ENCODE results near the gene DEAF1. TPM values are rescaled to one million over a fixed set of nuclear protein-coding genes. Genes with fewer than 3 reads are reported as not detected.

Gene DEAF1
- total RNA-seq, 3 donors from 2014 or later = 53.1 to 59.6 (median 54.5) TPM

DNA sequence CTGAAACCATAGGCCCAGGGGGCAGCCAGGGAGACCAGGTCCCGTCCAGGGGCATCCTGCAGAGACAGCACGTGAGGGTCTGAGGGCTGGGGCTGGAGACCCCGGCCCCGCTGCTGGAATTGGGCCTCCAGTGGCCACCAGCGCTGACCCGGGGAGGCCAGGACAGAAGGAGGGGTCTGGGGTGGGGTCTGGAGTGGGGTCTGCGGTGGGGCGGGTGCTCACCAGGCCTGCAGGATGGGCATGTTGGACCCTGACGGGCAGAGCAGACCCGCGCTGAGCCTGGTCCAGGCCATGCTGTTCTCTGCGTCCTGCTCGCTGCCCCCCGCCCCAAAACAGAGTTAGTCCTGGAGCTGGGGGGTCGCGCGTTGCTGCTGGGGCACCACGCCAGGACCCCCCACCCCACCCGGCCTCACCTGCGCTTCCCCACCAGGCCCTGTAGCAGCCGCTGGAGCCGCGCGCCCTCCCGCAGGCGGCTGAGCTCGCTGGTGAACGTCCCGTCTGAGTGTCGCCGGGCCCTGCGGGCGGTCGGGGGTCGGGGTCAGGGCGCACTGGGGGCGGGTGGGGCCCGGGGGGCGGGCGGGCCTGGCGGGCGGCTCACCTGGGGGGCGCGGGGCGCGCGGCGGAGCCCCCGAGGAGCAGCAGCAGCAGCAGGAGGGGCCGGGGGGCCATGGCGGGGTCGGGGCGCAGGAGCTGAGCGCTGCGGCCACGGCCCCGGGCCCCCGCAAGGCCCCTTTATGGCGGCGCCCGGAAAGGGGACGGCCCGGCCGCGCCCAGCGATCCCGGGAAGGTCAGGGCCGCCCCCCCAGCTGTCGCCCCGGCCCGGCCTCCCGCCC, 68.3 kb downstream of the DEAF1 start, which contains the start of gene SCT:
TSS of gene SCT (minus strand) at position 707 of the 833 bp plus-strand sequence. CDS start at position 669, 38 bp downstream.
- DNase-seq (no peak), ATAC-seq (no peak)
- H3K27me3 Mint-ChIP-seq (ENCODE audit: low read depth) = peaks cover 37% of the 10 kb centered on the region
- H3K9me3 Mint-ChIP-seq = no peaks in the 10 kb centered on the region
- H3K4me1 Mint-ChIP-seq (ENCODE audit: low read depth) = peaks cover 21% of the 10 kb centered on the region
- no peaks in the 10 kb centered on the region for H3K36me3 Mint-ChIP-seq (ENCODE audit: insufficient read depth)
- no peak within 1 kb of the TSS for H3K4me3 Mint-ChIP-seq

DNA sequence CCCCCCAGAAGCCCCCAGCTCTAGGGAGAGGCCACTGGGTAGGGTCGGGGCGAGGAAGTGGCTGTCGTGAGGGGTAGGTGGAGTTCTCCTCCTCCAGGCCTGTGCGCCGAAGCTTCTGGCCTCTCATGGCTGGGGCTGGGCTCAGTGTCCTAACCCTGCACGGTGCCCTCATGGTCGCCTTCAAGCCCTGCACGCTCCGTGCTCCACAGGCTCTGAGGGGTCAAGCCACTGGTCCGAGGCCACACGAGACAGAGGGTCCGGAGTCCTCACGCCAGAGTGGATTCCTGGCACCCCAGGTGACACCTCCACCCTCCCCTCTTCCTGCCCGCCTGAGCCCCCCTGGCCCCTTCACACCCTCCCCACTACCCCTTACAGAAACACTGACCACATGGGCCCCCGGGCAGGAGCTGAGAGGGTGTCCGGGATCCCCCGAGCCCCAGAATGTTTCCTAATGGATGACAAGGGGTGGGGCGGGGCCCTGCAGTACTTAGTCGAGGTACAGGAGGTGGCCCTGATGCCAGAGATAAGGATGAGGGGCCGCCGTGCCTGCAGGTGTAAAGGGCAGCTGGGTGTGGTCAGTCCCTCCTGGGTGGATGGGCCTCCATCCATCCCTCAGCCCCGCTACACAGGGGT, 69.3 kb downstream of the DEAF1 start:
- peaks cover 21% of the 10 kb centered on the region for H3K4me1 Mint-ChIP-seq (ENCODE audit: low read depth)
- H3K27me3 Mint-ChIP-seq (ENCODE audit: low read depth) = peaks cover 37% of the 10 kb centered on the region
- H3K4me3 Mint-ChIP-seq = no peak overlapping the region
- H3K9me3 Mint-ChIP-seq = no peaks in the 10 kb centered on the region
- no peaks in the 10 kb centered on the region for H3K36me3 Mint-ChIP-seq (ENCODE audit: insufficient read depth)
- no peak for ATAC-seq
- no peak for DNase-seq

DNA sequence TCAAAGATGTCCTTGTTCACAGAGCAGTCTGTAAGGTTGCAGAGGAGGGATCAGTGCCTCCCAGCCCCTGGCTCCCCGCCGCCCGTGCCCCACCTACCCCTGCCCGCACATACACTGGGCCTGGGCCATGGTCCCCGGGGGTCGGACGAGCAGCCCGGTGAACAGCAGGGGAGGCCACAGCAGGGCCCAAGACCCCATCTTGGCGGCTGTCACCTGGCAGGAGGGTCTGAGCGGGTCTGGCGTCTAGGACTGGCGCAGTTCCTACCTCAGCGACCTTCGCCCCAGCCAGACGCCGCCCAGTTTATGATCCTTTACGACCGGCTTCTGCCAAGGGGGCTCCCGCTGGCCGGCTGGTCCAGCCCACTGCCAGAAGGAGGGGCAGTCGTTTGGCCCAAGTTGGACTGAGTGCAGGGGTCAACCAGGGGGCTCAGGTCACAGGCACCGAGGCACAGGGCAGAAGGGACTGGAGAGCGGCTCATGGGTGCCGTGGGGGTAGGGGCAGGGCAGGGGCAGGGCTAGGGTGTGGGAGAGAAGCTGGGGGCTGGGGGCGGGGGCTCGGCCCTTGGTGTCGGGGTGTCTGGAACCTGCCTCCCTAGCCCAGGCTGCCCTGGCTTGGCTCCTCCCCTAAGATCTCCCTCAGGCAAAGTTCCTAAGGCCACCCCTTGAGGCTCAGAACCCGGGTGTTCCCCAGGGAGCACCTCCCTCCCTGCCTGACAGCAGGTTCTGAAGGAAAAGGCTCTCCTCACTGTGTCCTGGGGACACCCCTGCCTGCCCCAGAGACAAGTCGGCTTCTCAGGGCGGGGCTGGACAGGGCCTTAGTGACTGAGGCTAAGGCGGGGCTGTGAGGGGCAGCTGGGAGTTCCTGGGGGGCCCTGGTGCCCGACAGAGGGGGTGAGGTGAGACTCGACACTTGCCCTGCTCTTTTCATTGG, 70.1 kb downstream of the DEAF1 start, which contains the start of gene CDHR5:
TSS of gene CDHR5 (minus strand) at position 251 of the 931 bp plus-strand sequence. CDS start at position 198, 53 bp downstream.
- Mint-ChIP-seq H3K4me1 (ENCODE audit: low read depth) (peaks cover 21% of the 10 kb centered on the region), H3K27me3 (ENCODE audit: low read depth) (peaks cover 37% of the 10 kb centered on the region), H3K36me3 (ENCODE audit: insufficient read depth) (no peaks in the 10 kb centered on the region), H3K4me3 (no peak within 1 kb of the TSS), H3K9me3 (no peaks in the 10 kb centered on the region)
- no peak for ATAC-seq
- DNase-seq = no peak

DNA sequence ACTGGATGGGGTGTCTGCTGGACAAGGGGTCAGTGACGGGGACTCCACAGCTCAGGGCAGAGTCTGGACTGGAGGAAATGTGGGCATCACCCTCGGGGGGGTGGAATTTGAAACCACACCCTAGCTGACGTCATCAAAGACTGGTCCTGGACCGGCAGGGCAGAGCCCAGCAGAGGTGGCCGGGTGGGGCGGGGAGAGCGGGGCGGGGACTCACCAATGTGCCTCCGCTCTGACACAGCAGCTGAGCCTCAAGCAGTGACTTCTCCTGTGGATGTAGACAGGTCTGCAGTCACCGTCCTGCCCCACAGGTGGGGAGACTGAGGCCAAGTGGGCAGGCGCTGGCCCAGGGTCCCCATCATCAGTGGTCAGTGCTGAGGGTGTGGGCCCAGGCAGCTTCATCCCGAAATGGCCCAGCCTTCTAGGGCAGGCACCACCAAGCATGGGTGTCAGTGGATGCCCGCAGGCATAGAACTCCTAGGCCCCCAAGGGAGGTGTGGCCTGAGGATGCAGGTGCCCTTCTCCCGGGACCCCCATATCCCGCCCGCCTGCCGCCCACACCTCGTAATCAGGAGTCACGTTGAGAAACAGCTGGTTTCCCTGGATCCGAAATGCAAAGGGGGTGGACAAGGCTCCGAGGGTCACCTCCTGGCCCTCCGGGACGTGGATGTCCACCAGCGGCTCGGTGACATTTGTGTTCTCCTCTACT, 70.9 kb downstream of the DEAF1 start:
- no peak for DNase-seq
- Mint-ChIP-seq H3K4me3 (no peak overlapping the region), H3K36me3 (ENCODE audit: insufficient read depth) (no peaks in the 10 kb centered on the region), H3K9me3 (no peaks in the 10 kb centered on the region), H3K27me3 (ENCODE audit: low read depth) (peaks cover 35% of the 10 kb centered on the region), H3K4me1 (ENCODE audit: low read depth) (peaks cover 15% of the 10 kb centered on the region)
- no peak for ATAC-seq

DNA sequence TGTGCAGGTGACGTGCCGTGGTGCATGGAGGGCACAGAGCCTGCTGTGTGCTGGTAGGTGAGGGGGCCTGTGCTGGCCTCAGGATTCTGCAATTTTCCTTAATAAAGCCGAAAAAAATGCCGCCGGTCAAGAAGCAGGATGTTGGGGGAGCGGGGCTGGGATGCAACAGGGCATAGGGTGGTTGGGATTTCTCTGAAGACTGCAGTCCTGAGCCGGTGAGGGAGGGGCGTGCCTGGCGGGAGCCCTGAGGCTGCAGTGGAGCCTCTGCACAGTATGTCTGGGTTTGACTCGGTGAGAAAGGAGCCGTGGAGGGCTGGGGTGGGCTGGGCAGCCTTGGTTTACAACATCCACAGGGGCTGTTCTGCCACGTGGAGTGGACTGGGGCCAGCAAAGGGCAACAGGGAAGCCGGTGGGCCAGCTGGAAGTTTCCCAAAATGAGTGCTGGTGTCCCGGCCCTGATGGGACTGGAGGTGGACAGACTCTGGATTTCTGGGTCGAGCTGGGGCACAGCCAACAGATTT, 71.6 kb downstream of the DEAF1 start:
- DNase-seq = no peak
- peaks cover 29% of the 10 kb centered on the region for H3K27me3 Mint-ChIP-seq (ENCODE audit: low read depth)
- no peaks in the 10 kb centered on the region for H3K9me3 Mint-ChIP-seq

DNA sequence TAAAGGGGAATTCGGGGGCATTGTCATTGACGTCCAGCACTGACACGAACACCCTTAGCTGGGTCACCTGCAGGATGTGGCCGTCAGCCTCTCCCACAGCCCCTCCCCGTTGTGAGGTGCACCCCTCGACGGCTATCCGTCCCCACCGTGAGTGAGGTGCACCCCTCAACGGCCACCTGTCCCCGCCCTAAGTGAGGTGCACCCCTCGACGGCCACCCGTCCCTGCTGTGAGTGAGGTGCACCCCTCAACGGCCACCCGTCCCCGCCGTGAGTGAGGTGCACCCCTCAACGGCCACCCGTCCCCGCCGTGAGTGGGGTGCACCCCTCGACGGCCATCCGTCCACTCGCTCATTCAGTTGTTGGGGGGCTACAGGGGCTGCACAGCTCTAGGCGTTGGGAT, 73.2 kb downstream of the DEAF1 start:
- DNase-seq (no peak), ATAC-seq (no peak)
- Mint-ChIP-seq H3K36me3 (ENCODE audit: insufficient read depth) (no peaks in the 10 kb centered on the region), H3K9me3 (no peaks in the 10 kb centered on the region), H3K4me3 (no peak overlapping the region), H3K4me1 (ENCODE audit: low read depth) (no peaks in the 10 kb centered on the region), H3K27me3 (ENCODE audit: low read depth) (peaks cover 18% of the 10 kb centered on the region)

More for the DNA sequence above, 71.6 kb downstream of the DEAF1 start:
- Mint-ChIP-seq H3K36me3 (ENCODE audit: insufficient read depth) (no peaks in the 10 kb centered on the region), H3K4me1 (ENCODE audit: low read depth) (peaks cover 8% of the 10 kb centered on the region), H3K4me3 (no peak overlapping the region)
- ATAC-seq = no peak

DNA sequence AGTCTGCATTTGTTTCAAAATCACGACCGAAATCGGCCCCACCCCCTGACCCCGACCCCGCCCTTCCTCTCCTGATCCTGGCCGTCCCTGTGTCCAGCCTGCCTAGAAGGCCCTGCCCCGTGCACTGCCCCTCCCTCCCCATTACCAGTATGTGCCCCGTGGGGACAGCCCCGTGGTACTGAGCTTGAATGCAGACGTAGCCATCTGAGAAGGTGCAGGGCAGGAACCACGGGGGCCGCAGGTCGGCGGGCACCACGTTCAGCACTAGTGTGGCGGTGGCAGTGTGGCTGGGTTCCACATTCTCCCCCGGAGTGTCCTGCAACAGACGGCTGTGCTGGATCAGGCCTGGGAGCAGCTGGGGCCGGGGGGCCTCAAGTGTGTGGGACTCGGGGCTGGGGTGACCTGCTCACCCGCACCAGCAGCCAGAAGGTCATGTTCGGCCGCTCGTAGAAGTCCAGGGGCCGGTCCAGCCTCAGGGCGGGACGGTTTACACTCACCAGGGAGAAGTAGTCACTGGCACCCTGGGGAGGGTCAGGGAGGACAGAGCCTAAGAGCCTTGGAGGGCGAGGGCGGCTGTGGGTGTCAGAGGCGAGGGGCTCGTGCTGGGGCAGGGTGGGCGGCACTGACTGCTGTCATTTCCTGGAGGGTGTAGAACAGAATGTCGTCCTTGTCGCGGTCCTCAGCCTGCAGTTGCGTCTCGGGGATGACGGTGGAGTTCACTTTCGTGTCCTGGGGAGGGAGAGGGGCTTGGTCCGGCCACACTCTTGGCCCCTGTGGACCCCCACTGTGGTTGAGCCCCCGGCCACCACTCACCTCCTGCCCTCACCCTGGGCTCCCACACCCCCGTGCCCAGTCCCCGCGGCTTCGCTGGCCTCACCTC, 73.8 kb downstream of the DEAF1 start:
- Mint-ChIP-seq H3K36me3 (ENCODE audit: insufficient read depth) (no peaks in the 10 kb centered on the region), H3K27me3 (ENCODE audit: low read depth) (peaks cover 13% of the 10 kb centered on the region), H3K4me3 (no peak overlapping the region), H3K4me1 (ENCODE audit: low read depth) (peaks cover 3% of the 10 kb centered on the region), H3K9me3 (no peaks in the 10 kb centered on the region)
- DNase-seq (no peak), ATAC-seq (no peak)

DNA sequence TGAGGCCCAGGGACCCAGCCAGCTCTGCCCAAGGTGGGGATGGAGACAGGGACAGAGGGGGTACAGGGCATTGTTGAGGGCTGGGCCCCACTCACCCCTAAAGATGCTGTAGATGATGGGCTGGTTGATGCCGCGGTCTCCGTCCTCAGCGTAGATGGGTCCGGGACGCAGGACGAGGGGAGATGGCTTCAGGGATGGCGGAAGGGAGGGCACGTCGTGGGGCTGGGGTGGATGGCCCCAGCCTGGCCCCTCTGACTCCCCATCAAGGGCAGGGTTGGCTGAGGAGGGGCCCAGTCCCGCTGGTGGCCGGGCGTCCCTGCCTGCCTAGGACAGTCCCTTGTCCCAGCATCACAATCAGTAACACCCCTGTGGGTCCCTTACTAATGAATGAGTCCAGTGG, 74.8 kb downstream of the DEAF1 start:
- no peak for ATAC-seq
- Mint-ChIP-seq H3K4me3 (no peak overlapping the region), H3K27me3 (ENCODE audit: low read depth) (peaks cover 5% of the 10 kb centered on the region)

DNA sequence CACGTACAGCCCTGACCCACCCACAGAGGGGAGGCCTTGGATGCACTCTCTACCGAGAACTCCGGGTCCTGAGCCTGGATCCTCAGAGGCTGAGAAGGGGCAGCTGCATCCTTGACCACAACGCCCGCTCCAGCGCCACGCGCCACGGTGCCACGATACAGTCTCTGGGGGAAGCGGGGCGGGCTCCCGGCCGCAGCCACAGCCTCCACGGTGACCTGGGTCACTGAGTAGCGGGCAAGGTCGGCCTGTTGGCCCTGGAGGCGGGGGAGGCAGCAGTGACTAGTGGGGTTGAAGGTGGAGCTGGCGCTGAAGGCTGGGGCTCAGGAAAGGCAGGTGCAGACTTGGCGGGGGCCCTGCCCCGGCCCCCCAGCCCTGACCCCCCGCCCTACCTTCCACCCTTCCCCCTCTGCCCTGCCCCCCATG, 75.4 kb downstream of the DEAF1 start:
- Mint-ChIP-seq H3K27me3 (ENCODE audit: low read depth) (peaks cover 3% of the 10 kb centered on the region), H3K36me3 (ENCODE audit: insufficient read depth) (no peaks in the 10 kb centered on the region), H3K9me3 (no peaks in the 10 kb centered on the region), H3K4me1 (ENCODE audit: low read depth) (peaks cover 6% of the 10 kb centered on the region), H3K4me3 (no peak overlapping the region)
- no peak for DNase-seq
- ATAC-seq = no peak

More for the DNA sequence above, 74.8 kb downstream of the DEAF1 start:
- H3K36me3 Mint-ChIP-seq (ENCODE audit: insufficient read depth) = no peaks in the 10 kb centered on the region
- no peak for DNase-seq
- H3K9me3 Mint-ChIP-seq = no peaks in the 10 kb centered on the region
- peaks cover 5% of the 10 kb centered on the region for H3K4me1 Mint-ChIP-seq (ENCODE audit: low read depth)

DNA sequence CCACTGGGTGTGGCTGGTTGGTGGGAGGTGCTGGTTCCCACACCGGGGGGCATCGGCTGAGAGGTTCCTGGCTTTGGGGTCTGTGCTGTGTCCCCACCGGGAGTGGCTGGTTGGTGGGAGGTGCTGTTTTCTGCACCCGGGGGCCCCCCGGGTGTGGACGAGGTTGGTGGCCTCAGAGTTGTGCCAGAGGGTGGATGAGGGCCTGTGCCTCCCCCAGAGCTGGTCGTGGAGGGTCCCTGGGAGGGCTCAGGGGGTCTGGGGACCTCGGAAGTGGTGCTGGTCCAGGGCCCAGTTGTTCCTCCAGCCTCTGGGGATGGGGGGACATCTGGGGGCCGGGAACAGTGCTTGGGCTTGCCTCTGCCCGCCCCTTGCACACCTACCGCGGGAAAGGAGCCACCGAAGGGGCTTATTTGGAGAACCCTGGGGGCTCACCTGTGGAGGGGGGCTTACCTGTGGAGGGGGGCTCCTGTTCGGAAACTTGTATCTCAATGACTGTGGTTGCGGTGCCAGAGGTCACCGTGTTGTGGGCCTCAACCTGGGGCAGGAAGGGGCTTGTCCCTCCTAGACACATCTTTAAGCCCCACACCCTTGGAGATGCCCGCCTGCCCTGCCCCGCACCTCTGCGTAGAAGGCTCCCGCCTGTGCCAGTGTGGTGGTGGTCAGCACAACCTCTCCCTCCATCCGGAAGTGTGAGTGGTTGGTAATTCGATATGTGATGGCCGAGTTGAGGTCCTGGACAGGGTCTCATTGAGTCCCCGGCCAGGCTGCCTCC, 76.0 kb downstream of the DEAF1 start:
- no peaks in the 10 kb centered on the region for H3K9me3 Mint-ChIP-seq
- DNase-seq (no peak), ATAC-seq (no peak)
- peaks cover 12% of the 10 kb centered on the region for H3K4me1 Mint-ChIP-seq (ENCODE audit: low read depth)
- no peaks in the 10 kb centered on the region for H3K27me3 Mint-ChIP-seq (ENCODE audit: low read depth)
- no peak overlapping the region for H3K4me3 Mint-ChIP-seq
- H3K36me3 Mint-ChIP-seq (ENCODE audit: insufficient read depth) = no peaks in the 10 kb centered on the region

DNA sequence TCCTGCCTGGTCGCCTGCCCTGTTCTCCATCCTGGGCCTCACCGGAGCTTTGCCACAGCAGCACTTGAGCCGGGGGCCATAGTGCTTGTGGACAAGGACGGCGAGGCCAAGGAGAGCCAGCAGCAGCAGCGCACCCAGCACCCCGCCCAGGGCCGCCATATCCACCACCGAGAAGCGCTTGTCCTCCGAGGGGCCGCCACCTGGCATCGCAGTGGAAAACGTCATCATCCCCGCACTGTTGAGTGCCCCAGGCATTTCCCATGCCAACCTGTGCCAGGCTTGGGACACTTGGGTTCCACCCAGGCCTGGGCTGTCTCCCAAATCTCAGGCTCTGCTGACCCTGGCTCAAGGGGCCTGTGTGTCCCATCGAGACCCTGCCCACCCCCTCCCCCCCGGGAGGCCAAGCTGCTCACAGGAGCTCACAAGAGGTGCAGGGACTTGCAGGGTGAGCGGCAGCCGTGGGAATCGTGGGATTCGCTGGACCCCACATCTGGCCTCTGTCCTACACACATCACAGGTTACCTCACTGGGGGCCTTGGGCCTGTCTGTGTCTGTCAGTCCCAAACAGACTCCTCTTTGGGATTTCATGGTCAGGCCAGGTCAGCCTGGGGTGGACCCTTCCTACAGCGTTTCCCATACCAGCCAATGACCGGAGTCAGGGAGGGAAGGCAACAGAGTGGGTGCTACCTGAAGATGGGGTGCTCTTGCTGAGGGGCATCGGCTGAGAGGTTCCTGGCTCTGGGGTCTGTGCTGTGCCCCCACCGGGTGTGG, 76.9 kb downstream of the DEAF1 start:
- DNase-seq (no peak), ATAC-seq (no peak)

More for the DNA sequence above, 76.9 kb downstream of the DEAF1 start:
- Mint-ChIP-seq H3K27me3 (ENCODE audit: low read depth) (no peaks in the 10 kb centered on the region), H3K4me3 (no peak overlapping the region), H3K4me1 (ENCODE audit: low read depth) (peaks cover 13% of the 10 kb centered on the region), H3K9me3 (no peaks in the 10 kb centered on the region), H3K36me3 (ENCODE audit: insufficient read depth) (no peaks in the 10 kb centered on the region)

All from activated T-cell treated with anti-CD3 and anti-CD28 coated beads, Interleukin-2, amount 50 U/mL, for 4 hours (primary cell).